Hematopoietic multipotent progenitor cell treated with erythropoietin and hydrocortisone succinate and interleukin-3 and kit ligand, for 17 days (in vitro differentiated cells): ENCODE results near the gene TRABD2B.
"Not testable (repeated sequence)": the region's sequence is repeated elsewhere in the genome, so short reads cannot be mapped to it uniquely, and the experiment has no call there.

ENCODE experiments used
- DNase-seq: peaks from one replicate; pipeline ENCODE4 v3.0.0-alpha.2; 2015; ENCODE audit warnings: low spot score

TRABD2B gene

GRCh38 chr1:47967864-47968555 is 29.2 kb downstream of the TRABD2B start:
- no peak for DNase-seq

GRCh38 chr1:47965816-47966215 is 31.4 kb downstream of the TRABD2B start:
- no peak for DNase-seq

GRCh38 chr1:47964636-47965035 is 32.5 kb downstream of the TRABD2B start:
- DNase-seq: no peak

GRCh38 chr1:47963568-47964358 is 33.4 kb downstream of the TRABD2B start:
- DNase-seq: no peak

GRCh38 chr1:47962750-47963492 is 34.3 kb downstream of the TRABD2B start:
- DNase-seq: no peak

- not testable (repeated sequence) for DNase-seq
Observed at GRCh38 chr1:47961835-47962234, 35.4 kb downstream of the TRABD2B start.

- DNase-seq: not testable (repeated sequence)
Observed at GRCh38 chr1:47956491-47956890, 40.7 kb downstream of the TRABD2B start.

GRCh38 chr1:47953661-47954060 is 43.5 kb downstream of the TRABD2B start:
- DNase-seq: no peak

GRCh38 chr1:47951545-47952235 is 45.5 kb downstream of the TRABD2B start:
- no peak for DNase-seq

- DNase-seq: no peak
Observed at GRCh38 chr1:47951026-47951425, 46.2 kb downstream of the TRABD2B start.

- no peak for DNase-seq
Observed at GRCh38 chr1:47950471-47950870, 46.7 kb downstream of the TRABD2B start.

- no peak for DNase-seq
Observed at GRCh38 chr1:47948126-47948525, 49.1 kb downstream of the TRABD2B start.

GRCh38 chr1:47947531-47947930 is 49.7 kb downstream of the TRABD2B start:
- DNase-seq: no peak

- DNase-seq: no peak
Observed at GRCh38 chr1:47944561-47944960, 52.6 kb downstream of the TRABD2B start.

- DNase-seq: no peak
Observed at GRCh38 chr1:47942240-47942629, 55.0 kb downstream of the TRABD2B start.

GRCh38 chr1:47941609-47942239 is 55.5 kb downstream of the TRABD2B start:
- DNase-seq: no peak

GRCh38 chr1:47940779-47941178 is 56.4 kb downstream of the TRABD2B start:
- no peak for DNase-seq

- DNase-seq: no peak
Observed at GRCh38 chr1:47940326-47940725, 56.9 kb downstream of the TRABD2B start.

GRCh38 chr1:47938520-47938919 is 58.7 kb downstream of the TRABD2B start:
- DNase-seq: no peak

- DNase-seq: no peak
Observed at GRCh38 chr1:47937586-47938254, 59.5 kb downstream of the TRABD2B start.

- DNase-seq: no peak
Observed at GRCh38 chr1:47936916-47937551, 60.2 kb downstream of the TRABD2B start.
